SK-N-SH (cell line): ENCODE data around the gene LIMK2. TPM values are rescaled to one million over a fixed set of nuclear protein-coding genes. Genes with fewer than 3 reads are reported as not detected.
"Not testable (repeated sequence)": the region's sequence is repeated elsewhere in the genome, so short reads cannot be mapped to it uniquely, and the experiment has no call there.

Experiments used
- CTCF ChIA-PET: fragments of 300-600, 350-600 bp; formaldehyde crosslinking; extraction: SDS; loops from one replicate; lab custom pipeline; 2021; lab: Yijun Ruan, JAX
- POLR2A ChIA-PET: fragments of 350-600 bp; sonication (Branson Sonifier 250); formaldehyde crosslinking; extraction: SDS; loops from one replicate; lab custom pipeline; 2020; ENCODE audit warnings: antibody characterized with exemption, inconsistent platforms; lab: Yijun Ruan, JAX
- DNase-seq: peaks from one replicate; pipeline ENCODE4 v3.0.0; 2012
- H2AFZ ChIP-seq: fragments of 200-600 bp; sonication (generic); 2 replicates; pipeline ENCODE4 v1.8.1; 2016; ENCODE audit warnings: antibody characterized with exemption, mild to moderate bottlenecking, low read depth
- H3F3A ChIP-seq: fragments of 200-600 bp; sonication (generic); replicated peaks from 2 replicates; pipeline ENCODE3; 2016; ENCODE audit warnings: antibody characterized with exemption, mild to moderate bottlenecking; ENCODE audit not compliant: insufficient read depth
- H3K27ac ChIP-seq, 2 experiments: fragments of 200-500 bp in 1 of 2; fragments of 200-600 bp in 1 of 2; sonication (Bioruptor generic) in 1 of 2; sonication (generic), shearing (Covaris generic) in 1 of 2; 2 replicates each; pipeline versions ENCODE4 v1.5.1 to v1.6.1; 2014 to 2016; ENCODE audit warnings: low read depth in 2 of 2, inconsistent platforms in 1 of 2, low read length in 1 of 2, mild to moderate bottlenecking in 1 of 2, mixed read lengths in 1 of 2
- H3K27me3 ChIP-seq: fragments of 200-600 bp; sonication (generic), shearing (Covaris generic); 2 replicates; pipeline ENCODE4 v1.6.1; 2016; ENCODE audit warnings: mixed run types; ENCODE audit not compliant: insufficient read depth
- H3K36me3 ChIP-seq, 2 experiments: fragments of 200-500 bp in 1 of 2; fragments of 200-600 bp in 1 of 2; sonication (Bioruptor generic) in 1 of 2; sonication (generic) in 1 of 2; replicated peaks in 1 of 2; 2 replicates each; pipeline versions ENCODE3 to v1.5.1; 2014 to 2016; ENCODE audit warnings: low read length in 1 of 2, mild to moderate bottlenecking in 1 of 2; ENCODE audit not compliant: insufficient read depth in 2 of 2, control insufficient read depth in 1 of 2
- H3K4me1 ChIP-seq, 2 experiments: fragments of 200-500 bp in 1 of 2; fragments of 200-600 bp in 1 of 2; sonication (Bioruptor generic) in 1 of 2; sonication (generic), shearing (Covaris generic) in 1 of 2; 2 replicates each; pipeline versions ENCODE4 v1.5.1 to v1.6.1; 2014 to 2016; ENCODE audit warnings: low read depth in 1 of 2, low read length in 1 of 2, mixed run types in 1 of 2; ENCODE audit not compliant: insufficient read depth in 2 of 2, control insufficient read depth in 1 of 2
- H3K4me2 ChIP-seq: fragments of 200-600 bp; sonication (generic), shearing (Covaris generic); 2 replicates; pipeline ENCODE4 v1.6.1; 2017; ENCODE audit warnings: mixed run types
- H3K4me3 ChIP-seq, 2 experiments: fragments of 200-500 bp in 1 of 2; fragments of 200-600 bp in 1 of 2; sonication (Bioruptor generic) in 1 of 2; sonication (generic), shearing (Covaris generic) in 1 of 2; 2 replicates each; pipeline versions ENCODE4 v1.5.1 to v1.8.1; 2014 to 2016; ENCODE audit warnings: low read depth in 2 of 2, inconsistent platforms in 1 of 2, low read length in 1 of 2, mild to moderate bottlenecking in 1 of 2, mixed read lengths in 1 of 2, moderate library complexity in 1 of 2
- H3K79me2 ChIP-seq: fragments of 200-600 bp; sonication (generic); 2 replicates; pipeline ENCODE4 v1.8.1; 2017; ENCODE audit warnings: mild to moderate bottlenecking; ENCODE audit not compliant: insufficient read depth
- H3K9ac ChIP-seq: fragments of 200-600 bp; sonication (generic); 2 replicates; pipeline ENCODE4 v1.6.1; 2017; ENCODE audit warnings: mixed run types
- H3K9me2 ChIP-seq: fragments of 200-600 bp; sonication (generic); 2 replicates; pipeline ENCODE4 v1.6.1; 2017; ENCODE audit warnings: mixed run types
- H3K9me3 ChIP-seq: fragments of 200-600 bp; sonication (generic); 2 replicates; pipeline ENCODE4 v1.6.1; 2017; ENCODE audit warnings: mixed run types, mild to moderate bottlenecking, moderate library complexity
- H4K20me1 ChIP-seq: fragments of 200-600 bp; sonication (generic); 2 replicates; pipeline ENCODE4 v1.6.1; 2017; ENCODE audit warnings: mild to moderate bottlenecking, mixed run types; ENCODE audit not compliant: insufficient read depth
- FOSL2 ChIP-seq: IDR thresholded peaks from 2 replicates; pipeline ENCODE4 v1.4.0; 2012; ENCODE audit warnings: low read depth, mild to moderate bottlenecking, moderate library complexity, borderline replicate concordance
- FOXJ3 ChIP-seq: sonication (generic); formaldehyde crosslinking; IDR thresholded peaks from 2 replicates; pipeline ENCODE4 v1.5.1; 2020; ENCODE audit warnings: mild to moderate bottlenecking, missing genetic modification reagents
- GABPA ChIP-seq: IDR thresholded peaks from 2 replicates; pipeline ENCODE4 v1.4.0; 2012; ENCODE audit warnings: low read depth, mild to moderate bottlenecking
- JUND ChIP-seq: IDR thresholded peaks from 2 replicates; pipeline ENCODE4 v1.4.0; 2012
- MXI1 ChIP-seq: IDR thresholded peaks from 2 replicates; pipeline ENCODE4 v1.6.1; 2012; ENCODE audit warnings: mild to moderate bottlenecking, low read depth, low read length, improper control_type of control experiment
- RAD21 ChIP-seq: IDR thresholded peaks from 2 replicates; pipeline ENCODE4 v1.6.1; 2012; ENCODE audit warnings: mild to moderate bottlenecking, low read length
- RCOR1 ChIP-seq: fragments of 150-350 bp; IDR thresholded peaks from 2 replicates; pipeline ENCODE4 v1.6.1; 2017; ENCODE audit warnings: antibody characterized with exemption, low read length
- SIN3A ChIP-seq: IDR thresholded peaks from 2 replicates; pipeline ENCODE4 v1.6.1; 2012; ENCODE audit warnings: low read depth, mild to moderate bottlenecking, low read length, moderate library complexity, borderline replicate concordance
- TCF12 ChIP-seq: IDR thresholded peaks from 2 replicates; pipeline ENCODE4 v1.4.0; 2012
- TEAD4 ChIP-seq: IDR thresholded peaks from 2 replicates; pipeline ENCODE4 v1.4.0; 2012; ENCODE audit warnings: mild to moderate bottlenecking, borderline replicate concordance; ENCODE audit not compliant: insufficient read depth
- YY1 ChIP-seq: IDR thresholded peaks from 2 replicates; pipeline ENCODE4 v1.4.0; 2012; ENCODE audit warnings: low read depth, mild to moderate bottlenecking
- WGBS: methylation state at CpG from one replicate; pipeline ENCODE4 v1.1.6; 2017; ENCODE audit warnings: low lambda C conversion rate; 5-methylcytosine and 5-hydroxymethylcytosine counted together
- polyA plus RNA-seq, 3 experiments: library from polyadenylated mRNA; depleted of rRNA; stranded (reverse); fragments of >200 nt; gene quantifications; 2 replicates each; pipeline ENCODE4 v1.2.3, GENCODE V29; 2012
- TF ChIP-seq, protein P1 (sequence below): fragments of 200-600 bp; sonication (generic); IDR thresholded peaks from 2 replicates; pipeline ENCODE4 v1.6.1; 2017; ENCODE audit warnings: antibody characterized with exemption, mild to moderate bottlenecking, moderate library complexity
- TF ChIP-seq, protein P2 (sequence below): IDR thresholded peaks from 2 replicates; pipeline ENCODE4 v1.6.1; 2012; ENCODE audit warnings: mild to moderate bottlenecking, low read depth, low read length, moderate library complexity
- TF ChIP-seq, protein P3 (sequence below): fragments of 150-350 bp; IDR thresholded peaks from 2 replicates; pipeline ENCODE4 v1.6.1; 2017; ENCODE audit warnings: antibody characterized with exemption, low read length, low read depth, borderline replicate concordance

LIMK2 gene
- polyA plus RNA-seq, 1 of the 3 experiments (the other 2 are of a cell fraction): 9.8 TPM

DNA sequence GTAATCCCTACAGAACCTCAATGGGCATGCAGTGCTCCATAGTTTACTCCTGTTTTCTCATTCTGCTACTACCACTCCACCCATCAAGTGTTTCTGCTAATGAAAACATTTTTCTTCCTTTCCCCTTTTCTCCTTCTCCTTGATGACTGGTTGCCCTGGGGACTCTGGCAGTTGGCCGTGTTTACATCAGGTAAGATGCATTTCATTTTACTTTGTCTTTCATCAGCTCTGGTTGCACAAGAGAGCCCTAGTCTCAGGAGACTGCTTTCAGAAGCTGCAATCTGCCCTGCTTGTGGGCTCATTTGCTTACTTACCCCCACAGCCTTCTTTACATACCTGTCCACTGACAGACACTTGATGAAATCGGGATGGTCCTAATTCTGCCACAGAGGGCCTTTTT lies 19.6 kb upstream of the LIMK2 start (continued):
- TF ChIP-seq, protein P1, sequence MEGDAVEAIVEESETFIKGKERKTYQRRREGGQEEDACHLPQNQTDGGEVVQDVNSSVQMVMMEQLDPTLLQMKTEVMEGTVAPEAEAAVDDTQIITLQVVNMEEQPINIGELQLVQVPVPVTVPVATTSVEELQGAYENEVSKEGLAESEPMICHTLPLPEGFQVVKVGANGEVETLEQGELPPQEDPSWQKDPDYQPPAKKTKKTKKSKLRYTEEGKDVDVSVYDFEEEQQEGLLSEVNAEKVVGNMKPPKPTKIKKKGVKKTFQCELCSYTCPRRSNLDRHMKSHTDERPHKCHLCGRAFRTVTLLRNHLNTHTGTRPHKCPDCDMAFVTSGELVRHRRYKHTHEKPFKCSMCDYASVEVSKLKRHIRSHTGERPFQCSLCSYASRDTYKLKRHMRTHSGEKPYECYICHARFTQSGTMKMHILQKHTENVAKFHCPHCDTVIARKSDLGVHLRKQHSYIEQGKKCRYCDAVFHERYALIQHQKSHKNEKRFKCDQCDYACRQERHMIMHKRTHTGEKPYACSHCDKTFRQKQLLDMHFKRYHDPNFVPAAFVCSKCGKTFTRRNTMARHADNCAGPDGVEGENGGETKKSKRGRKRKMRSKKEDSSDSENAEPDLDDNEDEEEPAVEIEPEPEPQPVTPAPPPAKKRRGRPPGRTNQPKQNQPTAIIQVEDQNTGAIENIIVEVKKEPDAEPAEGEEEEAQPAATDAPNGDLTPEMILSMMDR: no peak
- TF ChIP-seq, protein P2, sequence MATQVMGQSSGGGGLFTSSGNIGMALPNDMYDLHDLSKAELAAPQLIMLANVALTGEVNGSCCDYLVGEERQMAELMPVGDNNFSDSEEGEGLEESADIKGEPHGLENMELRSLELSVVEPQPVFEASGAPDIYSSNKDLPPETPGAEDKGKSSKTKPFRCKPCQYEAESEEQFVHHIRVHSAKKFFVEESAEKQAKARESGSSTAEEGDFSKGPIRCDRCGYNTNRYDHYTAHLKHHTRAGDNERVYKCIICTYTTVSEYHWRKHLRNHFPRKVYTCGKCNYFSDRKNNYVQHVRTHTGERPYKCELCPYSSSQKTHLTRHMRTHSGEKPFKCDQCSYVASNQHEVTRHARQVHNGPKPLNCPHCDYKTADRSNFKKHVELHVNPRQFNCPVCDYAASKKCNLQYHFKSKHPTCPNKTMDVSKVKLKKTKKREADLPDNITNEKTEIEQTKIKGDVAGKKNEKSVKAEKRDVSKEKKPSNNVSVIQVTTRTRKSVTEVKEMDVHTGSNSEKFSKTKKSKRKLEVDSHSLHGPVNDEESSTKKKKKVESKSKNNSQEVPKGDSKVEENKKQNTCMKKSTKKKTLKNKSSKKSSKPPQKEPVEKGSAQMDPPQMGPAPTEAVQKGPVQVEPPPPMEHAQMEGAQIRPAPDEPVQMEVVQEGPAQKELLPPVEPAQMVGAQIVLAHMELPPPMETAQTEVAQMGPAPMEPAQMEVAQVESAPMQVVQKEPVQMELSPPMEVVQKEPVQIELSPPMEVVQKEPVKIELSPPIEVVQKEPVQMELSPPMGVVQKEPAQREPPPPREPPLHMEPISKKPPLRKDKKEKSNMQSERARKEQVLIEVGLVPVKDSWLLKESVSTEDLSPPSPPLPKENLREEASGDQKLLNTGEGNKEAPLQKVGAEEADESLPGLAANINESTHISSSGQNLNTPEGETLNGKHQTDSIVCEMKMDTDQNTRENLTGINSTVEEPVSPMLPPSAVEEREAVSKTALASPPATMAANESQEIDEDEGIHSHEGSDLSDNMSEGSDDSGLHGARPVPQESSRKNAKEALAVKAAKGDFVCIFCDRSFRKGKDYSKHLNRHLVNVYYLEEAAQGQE: no peak
- TF ChIP-seq JUND (no peak), MXI1 (no peak), YY1 (no peak)

DNA sequence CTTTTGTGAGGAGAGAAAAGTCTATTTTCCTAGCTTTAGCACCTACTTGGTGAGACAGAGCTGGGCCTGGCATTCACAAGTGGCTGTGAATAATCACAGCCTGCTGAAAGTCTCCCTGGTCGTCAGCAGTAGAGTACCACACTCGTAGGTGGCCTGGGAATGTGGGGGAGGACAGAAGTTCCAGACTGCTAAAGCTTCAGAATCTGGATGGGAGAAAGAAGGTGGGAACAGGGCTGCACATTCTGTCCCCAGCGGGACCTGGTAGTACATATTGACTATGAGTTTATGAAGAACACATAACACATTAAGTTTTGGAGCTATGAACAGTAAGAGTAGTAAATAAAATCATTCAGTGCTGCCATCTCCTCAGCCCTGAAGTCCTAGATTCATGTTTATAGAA lies 19.0 kb upstream of the LIMK2 start:
- no peaks in the 10 kb centered on the region for H3K9me2 ChIP-seq
- no peaks in the 10 kb centered on the region for H3K27me3 ChIP-seq
- H3F3A ChIP-seq: no peaks in the 10 kb centered on the region
- no peak overlapping the region for H3K27ac ChIP-seq
- DNase-seq: no peak
- H3K9me3 ChIP-seq: no peaks in the 10 kb centered on the region
- 0 out of 2 replicates have a peak, but pooled peaks cover 5% of the 10 kb centered on the region for H4K20me1 ChIP-seq
- TF ChIP-seq RCOR1: no peak
- TF ChIP-seq FOSL2: no peak
- no peak for TF ChIP-seq MXI1
- no peak for TF ChIP-seq RAD21
- TF ChIP-seq SIN3A: no peak
- TF ChIP-seq, protein P3, sequence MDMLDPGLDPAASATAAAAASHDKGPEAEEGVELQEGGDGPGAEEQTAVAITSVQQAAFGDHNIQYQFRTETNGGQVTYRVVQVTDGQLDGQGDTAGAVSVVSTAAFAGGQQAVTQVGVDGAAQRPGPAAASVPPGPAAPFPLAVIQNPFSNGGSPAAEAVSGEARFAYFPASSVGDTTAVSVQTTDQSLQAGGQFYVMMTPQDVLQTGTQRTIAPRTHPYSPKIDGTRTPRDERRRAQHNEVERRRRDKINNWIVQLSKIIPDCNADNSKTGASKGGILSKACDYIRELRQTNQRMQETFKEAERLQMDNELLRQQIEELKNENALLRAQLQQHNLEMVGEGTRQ: no peak
- TF ChIP-seq GABPA: no peak
- no peak for TF ChIP-seq FOXJ3 (CRISPR knock-in tag)
- TF ChIP-seq TCF12: no peak
- TF ChIP-seq TEAD4: no peak
- H3K79me2 ChIP-seq: peaks cover 31% of the 10 kb centered on the region
- WGBS: 94% methylated on average over 3 of the region's 3 CpGs
- H2AFZ ChIP-seq: no peak overlapping the region
- ChIA-PET CTCF (interaction anchor here (0.9 to 2.4 kb wide), 4 partner anchors 16 to 22 kb away, joined by 3 to 8 read pairs (median 3); partner anchors contain the start of gene LIMK2), POLR2A (no interaction called here)
- no peak overlapping the region for H3K4me2 ChIP-seq
- H3K36me3 ChIP-seq: peaks cover 20 to 21% of the 10 kb centered on the region in 2 experiments
- H3K4me1 ChIP-seq: no peaks in the 10 kb centered on the region
- no peak overlapping the region for H3K9ac ChIP-seq
- H3K4me3 ChIP-seq: no peak overlapping the region

DNA sequence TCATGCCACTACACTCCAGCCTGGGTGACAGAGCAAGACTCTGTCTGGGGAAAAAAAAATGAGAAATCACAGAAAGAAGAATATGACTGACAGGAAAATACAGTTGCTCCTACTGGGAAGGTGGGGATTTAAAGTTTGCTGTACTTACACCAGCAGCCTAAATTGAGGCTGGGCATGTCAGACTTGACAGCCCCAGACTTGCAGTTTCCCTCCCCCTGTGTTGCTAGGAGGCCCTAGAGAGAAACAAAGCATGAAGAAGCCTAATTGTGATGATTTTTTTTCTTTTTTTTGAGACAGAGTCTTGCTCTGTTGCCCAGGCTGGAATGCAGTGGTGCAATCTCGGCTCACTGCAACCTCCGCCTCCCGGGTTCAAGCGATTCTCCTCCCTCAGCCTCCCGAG lies 17.4 kb upstream of the LIMK2 start:
- H2AFZ ChIP-seq, H3K4me1 ChIP-seq, H3K9me2 ChIP-seq, DNase-seq, H3K4me3 ChIP-seq, H4K20me1 ChIP-seq, POLR2A ChIA-PET, H3K27me3 ChIP-seq, H3K27ac ChIP-seq, H3K9ac ChIP-seq, H3K9me3 ChIP-seq, H3K4me2 ChIP-seq, H3F3A ChIP-seq: not testable (repeated sequence)
- H3K79me2 ChIP-seq: peaks cover 23% of the 10 kb centered on the region; the same call in 1 of the 2 replicates
- WGBS: 96% methylated on average over 5 of the region's 5 CpGs
- CTCF ChIA-PET: interaction anchor here (0.9 to 2.4 kb wide), 3 partner anchors 15 to 132 kb away, joined by 4 to 8 read pairs (median 6); partner anchors contain the start of gene LIMK2
- peaks cover 23 to 26% of the 10 kb centered on the region in 2 experiments for H3K36me3 ChIP-seq
